HL-60 (cell line): ENCODE measurements around the gene OTUB1.

Experiments
- GABPA ChIP-seq: IDR thresholded peaks from 2 replicates; pipeline ENCODE4 v1.6.1; 2012; ENCODE audit warnings: low read depth
- POLR2AphosphoS5 ChIP-seq: IDR thresholded peaks from 2 replicates; pipeline ENCODE4 v1.6.1; 2012; ENCODE audit warnings: low read depth
- SPI1 ChIP-seq: IDR thresholded peaks from 2 replicates; pipeline ENCODE4 v1.6.1; 2012; ENCODE audit warnings: low read depth, mild to moderate bottlenecking, borderline replicate concordance
- TF ChIP-seq, protein P1 (sequence below): IDR thresholded peaks from one replicate; pipeline ENCODE4 v1.5.1; 2011; ENCODE audit warnings: low read length, control low read depth, inconsistent platforms; ENCODE audit not compliant: insufficient read depth
- TF ChIP-seq, protein P2 (sequence below): IDR thresholded peaks from 2 replicates; pipeline ENCODE4 v1.6.1; 2012; ENCODE audit warnings: low read depth; ENCODE audit not compliant: insufficient replicate concordance

DNA sequence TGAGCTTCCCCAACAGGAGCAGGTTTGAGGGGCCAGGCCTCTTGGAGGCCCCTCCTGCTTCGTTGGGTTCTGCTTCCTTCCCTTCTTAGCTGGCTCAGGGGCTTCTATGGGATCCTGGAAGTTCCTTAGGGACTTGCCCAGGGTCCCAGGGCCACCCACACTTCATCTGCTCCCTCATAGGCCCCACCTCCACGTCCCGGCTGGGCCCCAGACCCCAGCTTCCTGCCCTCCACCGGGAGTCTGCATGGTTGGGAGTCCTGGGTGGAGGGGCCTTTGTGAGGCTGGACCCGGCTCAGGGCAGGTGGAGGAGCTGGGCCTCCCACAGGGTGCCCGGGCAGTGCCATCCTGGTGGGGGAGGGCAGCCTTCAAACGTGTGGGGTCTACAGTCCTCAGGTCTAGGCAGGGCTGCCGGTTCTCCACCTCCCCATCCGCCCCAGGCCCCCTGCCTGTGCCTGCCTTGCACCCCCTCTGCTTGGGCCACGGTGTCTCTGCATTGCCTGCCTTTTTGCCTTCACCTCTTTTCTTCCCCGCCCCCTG, 11.6 kb downstream of the OTUB1 start:
- TF ChIP-seq, protein P1, sequence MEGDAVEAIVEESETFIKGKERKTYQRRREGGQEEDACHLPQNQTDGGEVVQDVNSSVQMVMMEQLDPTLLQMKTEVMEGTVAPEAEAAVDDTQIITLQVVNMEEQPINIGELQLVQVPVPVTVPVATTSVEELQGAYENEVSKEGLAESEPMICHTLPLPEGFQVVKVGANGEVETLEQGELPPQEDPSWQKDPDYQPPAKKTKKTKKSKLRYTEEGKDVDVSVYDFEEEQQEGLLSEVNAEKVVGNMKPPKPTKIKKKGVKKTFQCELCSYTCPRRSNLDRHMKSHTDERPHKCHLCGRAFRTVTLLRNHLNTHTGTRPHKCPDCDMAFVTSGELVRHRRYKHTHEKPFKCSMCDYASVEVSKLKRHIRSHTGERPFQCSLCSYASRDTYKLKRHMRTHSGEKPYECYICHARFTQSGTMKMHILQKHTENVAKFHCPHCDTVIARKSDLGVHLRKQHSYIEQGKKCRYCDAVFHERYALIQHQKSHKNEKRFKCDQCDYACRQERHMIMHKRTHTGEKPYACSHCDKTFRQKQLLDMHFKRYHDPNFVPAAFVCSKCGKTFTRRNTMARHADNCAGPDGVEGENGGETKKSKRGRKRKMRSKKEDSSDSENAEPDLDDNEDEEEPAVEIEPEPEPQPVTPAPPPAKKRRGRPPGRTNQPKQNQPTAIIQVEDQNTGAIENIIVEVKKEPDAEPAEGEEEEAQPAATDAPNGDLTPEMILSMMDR, result no peak
- TF ChIP-seq POLR2AphosphoS5, result no peak
- TF ChIP-seq GABPA, result no peak
- TF ChIP-seq, protein P2, sequence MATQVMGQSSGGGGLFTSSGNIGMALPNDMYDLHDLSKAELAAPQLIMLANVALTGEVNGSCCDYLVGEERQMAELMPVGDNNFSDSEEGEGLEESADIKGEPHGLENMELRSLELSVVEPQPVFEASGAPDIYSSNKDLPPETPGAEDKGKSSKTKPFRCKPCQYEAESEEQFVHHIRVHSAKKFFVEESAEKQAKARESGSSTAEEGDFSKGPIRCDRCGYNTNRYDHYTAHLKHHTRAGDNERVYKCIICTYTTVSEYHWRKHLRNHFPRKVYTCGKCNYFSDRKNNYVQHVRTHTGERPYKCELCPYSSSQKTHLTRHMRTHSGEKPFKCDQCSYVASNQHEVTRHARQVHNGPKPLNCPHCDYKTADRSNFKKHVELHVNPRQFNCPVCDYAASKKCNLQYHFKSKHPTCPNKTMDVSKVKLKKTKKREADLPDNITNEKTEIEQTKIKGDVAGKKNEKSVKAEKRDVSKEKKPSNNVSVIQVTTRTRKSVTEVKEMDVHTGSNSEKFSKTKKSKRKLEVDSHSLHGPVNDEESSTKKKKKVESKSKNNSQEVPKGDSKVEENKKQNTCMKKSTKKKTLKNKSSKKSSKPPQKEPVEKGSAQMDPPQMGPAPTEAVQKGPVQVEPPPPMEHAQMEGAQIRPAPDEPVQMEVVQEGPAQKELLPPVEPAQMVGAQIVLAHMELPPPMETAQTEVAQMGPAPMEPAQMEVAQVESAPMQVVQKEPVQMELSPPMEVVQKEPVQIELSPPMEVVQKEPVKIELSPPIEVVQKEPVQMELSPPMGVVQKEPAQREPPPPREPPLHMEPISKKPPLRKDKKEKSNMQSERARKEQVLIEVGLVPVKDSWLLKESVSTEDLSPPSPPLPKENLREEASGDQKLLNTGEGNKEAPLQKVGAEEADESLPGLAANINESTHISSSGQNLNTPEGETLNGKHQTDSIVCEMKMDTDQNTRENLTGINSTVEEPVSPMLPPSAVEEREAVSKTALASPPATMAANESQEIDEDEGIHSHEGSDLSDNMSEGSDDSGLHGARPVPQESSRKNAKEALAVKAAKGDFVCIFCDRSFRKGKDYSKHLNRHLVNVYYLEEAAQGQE, result no peak
- no peak for TF ChIP-seq SPI1
